GM21381 (cell line): Measurements from ENCODE around the gene UBAC2.
A peak's percentile ranks its signal among the peaks of the same experiment; 100 is the strongest.

Source experiments
- ATAC-seq: cut with Tn5 transposase; IDR thresholded peaks from one replicate; pipeline ENCODE4 v1.9.1; 2021; ENCODE audit warnings: mild to moderate bottlenecking, moderate library complexity; ENCODE audit not compliant: unreplicated experiment

The UBAC2 gene

DNA sequence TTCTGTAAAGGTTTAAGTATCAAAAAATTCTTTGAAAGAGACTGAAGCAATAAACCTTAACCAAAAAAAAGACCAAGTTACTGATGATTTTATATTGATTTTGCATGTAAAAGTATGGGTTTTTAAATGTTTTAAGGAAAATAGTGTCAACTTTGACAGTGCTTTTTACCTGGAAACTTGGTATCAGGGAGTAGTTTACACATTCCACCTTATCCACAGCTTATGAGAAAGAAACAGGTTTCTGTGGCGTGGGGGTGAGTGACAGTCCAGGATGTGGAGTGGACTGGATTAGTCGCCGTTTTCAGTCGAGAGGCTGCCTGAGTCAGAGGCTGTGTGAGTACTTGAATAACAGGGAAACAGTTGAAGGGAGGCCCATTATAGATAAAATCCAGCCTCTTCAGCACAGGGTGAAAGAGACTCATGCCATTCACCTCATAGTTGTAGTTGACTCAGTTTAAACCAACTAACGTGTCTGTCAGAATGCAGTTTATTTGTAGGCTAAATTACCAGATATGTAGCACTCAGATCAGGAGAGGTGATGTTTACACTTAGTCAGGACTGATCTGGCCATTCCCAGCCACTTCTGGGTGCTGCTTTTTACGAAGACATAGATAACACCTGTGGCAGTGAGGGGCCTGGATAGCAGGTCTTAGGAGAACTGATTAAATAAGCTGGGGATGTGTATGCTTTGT is 107.1 kb downstream of the UBAC2 start:
- ATAC-seq, result peak; percentile 43

DNA sequence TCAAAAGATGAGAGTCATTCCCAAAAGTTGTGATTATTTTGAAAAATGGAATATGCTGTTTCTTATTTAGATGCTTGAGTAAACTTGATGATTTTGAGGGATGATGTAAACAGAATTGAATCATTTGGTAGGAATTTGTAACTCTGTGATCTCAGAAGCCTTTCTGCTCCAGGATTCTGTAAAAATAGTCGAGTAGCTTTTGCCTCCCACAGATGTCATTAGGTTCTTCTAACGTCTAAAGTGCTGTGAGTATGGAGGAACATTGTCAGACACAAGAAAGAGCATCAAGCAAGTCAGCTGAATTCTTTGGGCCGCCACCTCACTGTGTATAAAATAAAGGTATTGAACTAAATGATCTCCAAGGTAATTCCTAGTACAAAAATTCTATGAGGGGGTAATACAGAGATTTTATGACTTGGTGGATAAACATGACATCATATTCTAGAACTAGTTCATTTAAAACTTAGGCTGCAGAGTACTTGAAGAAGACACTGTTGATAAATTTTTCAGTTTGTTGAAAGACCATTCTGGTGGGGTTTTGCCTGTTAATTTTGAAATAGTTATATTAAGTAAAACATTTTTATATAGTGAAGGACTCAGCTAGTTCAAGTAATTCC is 107.9 kb downstream of the UBAC2 start:
- no peak for ATAC-seq

DNA sequence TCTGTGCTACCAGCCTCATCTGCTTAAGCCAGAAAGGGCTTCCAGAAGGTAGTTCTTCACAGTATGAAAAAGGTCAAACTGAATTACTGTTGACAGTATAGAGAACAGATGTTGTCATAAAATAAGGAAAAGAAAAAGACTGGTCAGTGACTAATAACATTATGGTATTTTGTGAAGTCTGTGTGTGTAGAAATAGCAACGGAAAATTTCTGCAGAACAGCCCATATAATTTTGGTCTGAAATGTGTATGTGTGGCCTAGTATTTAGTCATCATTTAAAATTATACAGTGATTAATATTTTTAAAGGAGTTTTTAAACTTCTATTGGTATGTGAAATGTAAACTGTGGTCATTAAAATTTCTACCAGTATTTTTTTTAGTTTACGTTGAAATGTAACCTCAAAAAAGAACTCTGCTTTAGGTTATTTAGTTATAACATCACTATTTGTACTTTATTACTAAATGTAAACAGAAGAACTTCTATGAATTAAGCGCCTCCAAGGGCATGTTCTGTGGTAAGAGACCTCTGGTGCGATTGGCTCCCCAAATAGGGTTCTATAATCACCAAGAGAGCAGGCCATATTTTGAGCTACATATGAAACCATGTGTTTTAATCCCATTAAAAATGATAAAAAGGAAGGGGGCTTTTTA is 109.9 kb downstream of the UBAC2 start:
- ATAC-seq, result no peak

DNA sequence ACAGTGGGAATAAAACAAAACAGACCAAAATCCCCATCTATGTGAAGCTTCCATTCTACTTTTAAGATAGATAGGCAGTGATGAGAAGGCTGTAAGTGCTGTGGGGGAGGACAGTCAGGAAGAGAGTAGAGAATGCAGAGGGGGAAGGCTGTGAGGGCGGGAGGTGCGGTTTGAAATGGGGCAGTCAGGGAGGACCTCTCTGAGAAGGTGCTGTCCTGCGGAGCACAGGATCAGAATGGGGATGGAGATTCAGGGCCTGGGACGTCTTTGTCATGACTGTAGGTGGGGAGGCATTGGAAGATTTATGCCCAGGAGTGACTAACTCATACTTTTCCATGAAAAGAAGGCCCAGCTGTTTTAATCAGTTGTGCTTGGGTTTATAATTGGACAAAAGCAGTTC is 110.5 kb downstream of the UBAC2 start:
- no peak for ATAC-seq

DNA sequence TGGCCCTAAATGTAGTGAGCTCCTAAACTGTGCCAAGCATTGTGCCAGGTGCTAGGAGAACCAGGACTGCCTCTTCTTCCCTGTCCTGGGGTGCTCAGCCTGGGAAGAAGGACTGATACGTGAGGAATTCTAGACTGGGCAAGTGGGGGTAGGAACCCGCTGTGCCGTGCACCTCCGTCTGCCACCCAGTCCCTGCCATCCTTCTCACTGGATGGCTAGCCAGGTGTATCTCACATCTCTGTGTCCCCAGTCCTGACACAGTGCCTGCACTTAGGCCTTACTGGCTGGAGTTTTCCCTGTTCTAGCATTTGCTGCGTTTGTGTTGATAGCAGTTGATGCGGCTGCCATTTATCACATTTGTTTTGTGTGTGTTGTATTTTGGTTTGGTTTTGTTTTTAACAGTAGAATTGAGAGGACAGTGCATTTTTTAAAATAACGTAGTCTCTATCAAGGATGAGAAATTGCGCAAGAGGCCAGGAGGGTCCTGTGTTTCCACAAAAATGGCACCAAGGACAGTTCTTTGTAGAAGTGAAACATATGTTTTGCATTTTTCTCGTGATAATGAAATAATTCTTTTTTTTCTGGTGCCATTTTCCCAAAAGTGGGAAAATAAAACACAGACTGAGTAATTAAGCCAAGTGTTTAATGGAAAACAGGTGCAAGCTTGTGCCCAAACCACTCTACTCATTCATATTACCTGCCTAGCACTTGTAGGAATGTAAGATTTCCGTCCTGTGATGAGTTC is 111.3 kb downstream of the UBAC2 start:
- no peak for ATAC-seq

DNA sequence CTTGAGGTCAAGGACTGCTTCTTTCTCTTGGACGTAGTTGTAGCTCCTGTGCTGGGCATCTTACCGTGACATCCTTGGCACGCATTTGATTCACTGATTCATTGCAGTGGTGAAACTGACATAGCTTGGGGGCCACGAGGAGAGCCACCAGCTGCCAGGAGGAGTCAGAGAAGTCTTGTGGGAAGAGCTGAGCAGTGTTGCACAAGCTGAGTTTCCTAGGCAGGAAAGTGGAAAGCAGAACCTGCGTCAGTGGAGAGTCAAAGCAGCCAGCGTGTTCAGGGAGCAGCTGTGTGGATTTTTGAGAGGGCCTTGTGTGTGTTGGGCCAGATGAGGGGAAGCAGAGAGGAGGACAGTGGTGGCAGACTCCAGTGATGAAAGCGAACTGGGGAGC is 111.8 kb downstream of the UBAC2 start:
- ATAC-seq, result no peak

DNA sequence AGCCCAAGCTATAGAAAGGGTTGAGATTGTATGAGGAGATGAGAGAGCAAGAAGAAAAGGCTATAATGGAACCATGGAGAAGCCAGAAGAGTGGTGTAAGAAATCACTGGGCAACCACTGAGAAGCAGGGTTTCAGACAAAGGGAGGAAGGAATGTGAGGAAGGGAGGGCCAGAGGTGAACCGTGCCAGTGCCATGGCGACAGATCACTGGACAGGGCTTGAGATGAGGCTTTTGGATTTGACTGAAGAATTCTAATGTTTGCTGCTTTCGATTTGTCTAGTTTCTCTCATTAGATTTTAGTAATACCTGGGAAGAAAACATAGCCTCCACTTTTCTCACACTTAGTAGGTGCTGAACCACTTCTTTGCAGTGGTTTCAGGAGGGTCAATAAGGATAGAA is 112.8 kb downstream of the UBAC2 start:
- no peak for ATAC-seq

DNA sequence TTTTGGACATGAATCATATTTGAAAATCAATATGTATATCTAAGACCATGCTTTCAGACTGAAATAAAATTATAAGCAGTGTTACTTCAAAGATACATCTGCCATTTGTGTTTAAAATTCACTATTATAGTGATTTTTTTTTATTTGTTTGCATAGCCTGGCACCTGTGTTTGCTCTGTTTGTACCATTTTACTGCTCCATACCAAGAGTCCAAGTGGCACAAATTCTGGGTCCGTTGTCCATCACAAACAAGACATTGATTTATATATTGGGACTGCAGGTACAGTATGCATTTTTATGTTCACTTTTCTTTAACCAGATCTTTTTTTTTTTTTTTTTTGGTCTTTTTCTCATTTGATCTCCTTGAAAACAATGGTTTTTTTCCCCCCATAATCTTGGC is 113.3 kb downstream of the UBAC2 start:
- ATAC-seq, result no peak

DNA sequence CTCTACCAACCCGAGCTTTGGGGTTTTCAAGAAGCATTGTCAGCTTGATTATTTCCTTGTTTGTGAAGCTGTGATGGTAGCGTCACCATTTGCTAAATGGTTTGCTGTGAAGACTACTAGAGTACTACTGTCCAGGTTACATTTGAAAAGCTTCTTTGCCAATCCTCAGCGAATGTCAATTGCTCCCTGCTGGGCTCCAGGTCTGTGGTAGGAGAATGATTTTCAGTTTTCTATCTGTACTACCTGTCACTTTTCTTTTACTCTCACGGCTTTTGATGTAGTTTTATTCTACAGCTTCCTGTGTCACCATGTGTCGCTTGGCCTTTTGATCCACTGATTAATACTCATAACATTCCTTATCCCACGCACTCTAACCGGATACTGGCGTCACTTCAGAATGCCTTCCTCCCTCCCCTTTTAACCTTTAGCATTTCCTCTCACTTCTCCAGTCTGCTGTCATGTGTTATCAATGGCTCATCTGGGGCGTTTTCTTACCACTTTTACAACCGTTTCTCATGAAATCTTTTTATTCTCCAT is 114.1 kb downstream of the UBAC2 start:
- ATAC-seq, result no peak

DNA sequence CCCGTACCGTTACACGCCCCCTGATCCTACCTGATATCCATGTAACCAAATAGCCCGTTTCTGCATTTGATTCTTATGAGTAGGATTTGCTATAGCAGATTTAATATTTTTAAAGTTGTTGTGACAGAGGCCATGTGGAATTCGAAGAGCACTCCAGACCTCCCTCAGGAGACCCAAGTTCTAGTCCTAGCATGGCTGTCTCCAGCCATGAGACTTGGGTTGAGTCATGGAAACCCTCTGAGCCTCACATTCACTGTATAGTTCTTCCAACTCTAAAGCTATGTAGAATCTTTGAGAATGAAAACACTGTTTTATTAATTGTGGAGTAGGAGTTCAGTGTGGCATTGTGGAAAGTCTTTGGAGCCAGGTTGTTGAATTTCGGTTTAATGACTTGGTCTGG is 114.5 kb downstream of the UBAC2 start:
- ATAC-seq, result no peak

DNA sequence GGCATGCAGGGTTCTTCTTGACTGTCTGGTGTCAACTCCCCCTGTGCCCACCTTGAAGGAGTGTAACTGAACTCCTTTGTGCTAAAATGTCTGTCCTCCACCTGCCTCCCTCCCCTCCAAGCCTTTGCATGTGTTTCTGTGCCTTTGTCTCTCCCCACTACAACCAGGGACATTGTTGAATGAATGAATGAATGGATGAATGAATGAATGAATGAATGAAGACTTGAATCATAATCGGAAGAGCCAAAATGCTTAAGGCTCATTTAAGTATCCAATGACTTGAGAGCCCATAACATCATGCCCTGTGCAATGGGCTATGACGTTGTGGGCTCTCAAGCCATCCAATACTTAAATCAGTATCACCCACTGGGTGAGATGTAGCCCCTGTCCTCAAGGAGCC is 115.6 kb downstream of the UBAC2 start:
- no peak for ATAC-seq

DNA sequence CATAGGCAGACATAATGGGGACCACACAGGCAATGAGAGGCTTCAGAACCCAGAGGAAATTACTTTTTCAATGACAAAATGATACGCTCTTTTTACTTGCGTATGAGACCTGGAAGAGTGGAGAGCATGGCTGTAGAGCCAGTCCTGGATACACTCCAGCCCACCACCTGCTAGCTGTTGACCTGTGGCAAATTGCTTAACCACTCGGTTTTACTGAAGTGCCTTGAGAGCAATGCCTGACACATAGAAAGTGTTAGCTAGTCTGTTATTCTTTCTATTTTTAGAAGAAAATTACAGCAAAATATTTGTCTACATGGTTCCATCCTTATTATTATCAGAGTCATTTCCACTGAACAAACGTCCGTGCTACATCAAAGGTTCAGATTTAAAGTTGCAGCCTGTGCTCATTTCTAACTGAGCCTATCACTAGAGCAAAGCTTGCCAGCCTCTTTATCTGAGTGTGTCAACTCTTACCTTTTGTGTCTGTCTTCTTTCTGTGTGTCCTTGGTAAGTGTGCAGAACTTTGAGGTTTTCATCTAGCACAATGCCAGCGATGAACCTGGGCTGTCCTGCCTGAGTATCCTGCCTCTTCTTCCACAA is 116.1 kb downstream of the UBAC2 start:
- ATAC-seq, result no peak

DNA sequence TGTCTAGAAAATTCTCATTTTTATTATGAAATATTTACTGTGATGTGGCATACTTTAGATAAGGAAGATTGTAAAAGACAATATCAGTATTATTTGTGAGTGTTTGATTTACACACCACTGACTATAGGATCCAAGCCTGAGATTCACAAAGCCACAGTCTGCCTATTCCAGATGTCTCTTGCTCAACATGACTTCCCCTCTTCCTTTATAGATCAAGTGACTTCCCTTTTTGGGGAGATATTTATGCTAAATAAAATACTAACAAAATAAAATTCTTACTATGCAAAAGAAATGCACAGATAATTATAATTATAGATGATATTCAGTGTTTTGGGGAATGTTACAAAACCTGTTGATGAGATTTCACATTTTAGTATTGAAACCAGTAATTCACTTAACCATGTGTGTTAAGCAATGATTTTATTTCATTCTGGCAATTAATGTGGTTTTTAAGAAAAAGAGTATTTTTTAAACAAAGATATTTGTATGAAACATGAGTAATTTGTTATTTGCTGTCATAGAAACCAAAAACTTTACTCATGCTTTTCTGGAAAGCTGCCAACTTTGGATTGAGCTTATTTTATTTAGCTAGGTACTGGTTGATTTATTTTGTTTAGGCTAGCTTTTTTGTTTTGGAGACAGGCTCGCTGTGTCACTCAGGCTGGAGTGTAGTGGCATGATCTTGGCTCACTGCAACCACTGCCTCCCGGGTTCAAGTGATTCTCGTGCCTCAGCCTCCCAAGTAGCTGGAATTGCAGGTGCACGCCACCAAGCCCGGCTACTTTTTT is 120.2 kb downstream of the UBAC2 start:
- ATAC-seq, result no peak

DNA sequence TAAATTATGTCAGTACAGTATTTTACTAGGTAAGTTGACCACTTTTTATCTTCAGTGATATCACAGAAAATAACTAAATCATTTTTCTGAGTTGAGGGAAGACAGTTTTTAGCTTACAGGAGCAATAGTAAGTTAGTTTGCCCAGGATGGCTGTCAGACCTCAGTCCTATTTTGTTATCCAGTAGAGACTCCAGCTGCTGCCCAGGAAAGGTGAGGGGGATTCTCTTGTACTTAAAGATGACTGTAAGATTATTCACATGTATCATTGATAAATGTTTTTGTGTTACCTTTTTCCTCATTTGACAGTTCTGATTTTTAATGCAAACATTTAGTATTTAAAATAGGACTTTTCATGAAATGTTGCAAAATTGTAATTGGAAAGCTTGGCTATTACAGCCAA is 121.1 kb downstream of the UBAC2 start:
- no peak for ATAC-seq

DNA sequence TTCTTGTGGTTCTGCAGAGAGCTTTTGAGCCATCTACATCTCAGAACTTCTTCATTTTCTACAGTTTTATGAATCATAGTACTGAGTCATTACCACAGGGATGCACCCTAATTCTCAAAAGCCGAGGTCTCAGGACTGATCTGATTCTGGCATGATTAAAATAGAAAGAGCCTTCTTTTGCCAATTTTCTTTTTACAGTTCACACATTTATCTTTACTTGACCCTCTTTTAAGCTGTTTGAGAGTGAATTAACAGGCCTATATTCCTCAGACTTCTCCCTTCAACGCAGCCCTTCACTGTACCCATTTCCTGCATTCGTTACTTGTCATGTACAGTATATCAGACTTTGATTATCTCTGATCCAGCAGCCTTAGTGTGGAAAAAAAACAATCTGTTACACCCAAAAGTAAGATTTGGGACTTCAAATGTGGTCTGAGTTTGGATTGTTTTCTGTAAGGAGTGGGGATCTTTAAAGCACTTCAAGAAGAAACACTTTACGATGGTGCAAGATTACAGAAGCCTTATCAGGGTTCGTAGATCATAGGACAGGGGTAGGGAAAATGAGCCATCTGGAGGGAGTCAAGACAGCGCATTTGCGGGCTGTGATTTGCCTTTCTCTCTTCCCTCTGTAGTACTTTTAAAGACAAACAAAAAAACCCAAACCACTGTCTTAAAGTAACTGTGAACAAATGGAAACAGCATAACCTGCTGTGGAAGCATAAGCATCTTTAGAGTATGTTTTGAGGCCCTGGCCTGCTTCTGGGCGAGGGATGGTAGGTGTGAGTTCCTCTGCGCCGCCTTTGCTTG is 121.8 kb downstream of the UBAC2 start:
- peak; percentile 82 for ATAC-seq

DNA sequence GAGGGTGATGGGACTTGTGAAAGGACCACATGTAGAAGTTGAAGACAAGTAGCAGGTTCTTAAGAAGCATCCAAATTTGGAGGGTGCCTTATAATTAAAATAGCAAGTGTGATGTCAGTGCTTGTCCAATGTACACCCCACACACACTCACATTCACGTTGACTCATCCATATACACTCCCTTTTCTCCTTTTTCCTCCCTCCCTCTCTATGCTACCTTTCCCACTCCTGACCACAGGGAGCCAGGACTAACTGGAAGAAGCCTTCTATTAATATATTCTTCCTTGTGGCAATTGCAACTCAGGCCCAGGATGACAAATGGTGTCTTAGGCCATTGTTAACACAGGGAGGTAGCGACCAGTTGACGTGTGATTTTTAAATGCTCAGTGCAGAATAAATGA is 122.8 kb downstream of the UBAC2 start:
- ATAC-seq, result no peak

DNA sequence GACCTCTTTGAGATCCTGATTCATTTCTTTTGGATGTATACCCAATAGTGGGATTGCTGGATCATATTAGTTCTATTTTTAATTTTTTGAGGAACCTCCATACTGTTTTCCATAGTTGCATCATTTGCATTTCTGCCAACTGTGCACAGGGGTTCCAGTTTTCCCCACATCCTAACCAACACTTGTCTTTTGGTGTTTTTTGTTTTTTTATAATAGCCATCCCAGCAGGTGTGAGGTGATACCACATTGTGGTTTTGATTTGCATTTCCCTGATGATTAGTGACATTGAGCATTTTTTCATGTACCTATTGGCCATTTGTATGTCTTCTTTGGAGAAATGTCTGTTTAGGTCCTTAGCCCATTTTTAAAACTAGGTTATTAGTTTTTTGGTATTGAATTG is 125.4 kb downstream of the UBAC2 start:
- no peak for ATAC-seq

DNA sequence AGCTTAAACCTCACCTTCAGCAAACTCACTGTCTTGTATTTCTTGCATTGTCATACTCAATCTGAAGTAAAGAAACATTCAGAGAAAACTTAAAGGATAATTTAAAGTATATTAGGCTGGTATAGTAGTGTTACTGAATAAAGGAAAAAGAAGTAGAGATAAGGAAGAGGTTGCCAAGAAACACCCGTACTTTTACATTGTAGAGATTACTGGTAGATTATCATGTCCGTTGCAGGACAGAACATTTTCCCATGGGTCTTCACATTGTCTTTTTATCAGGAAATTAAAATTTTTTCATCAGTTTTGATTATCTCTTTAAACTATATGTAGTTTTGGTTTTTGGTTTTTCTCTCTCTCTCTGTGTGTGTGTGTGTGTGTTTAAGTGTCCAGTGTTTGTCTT is 126.5 kb downstream of the UBAC2 start:
- ATAC-seq, result no peak

DNA sequence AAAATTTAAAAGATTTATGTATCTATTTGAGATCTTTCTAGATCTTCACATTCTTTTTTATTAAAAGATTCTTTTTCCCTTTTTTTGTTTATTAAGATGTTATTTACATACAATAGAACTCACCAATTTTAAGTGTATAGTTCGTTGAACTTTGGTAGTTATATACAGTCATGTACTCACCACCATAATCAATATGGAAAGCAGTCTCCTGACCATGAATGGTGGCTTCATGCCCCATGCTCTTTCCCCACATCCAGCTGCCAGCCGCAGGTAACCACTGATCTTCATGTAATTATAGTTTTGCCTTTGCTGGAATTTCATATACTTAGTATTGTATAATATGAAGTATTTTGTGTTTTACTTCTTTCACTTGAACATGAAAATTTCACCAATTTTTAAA is 127.1 kb downstream of the UBAC2 start:
- no peak for ATAC-seq

DNA sequence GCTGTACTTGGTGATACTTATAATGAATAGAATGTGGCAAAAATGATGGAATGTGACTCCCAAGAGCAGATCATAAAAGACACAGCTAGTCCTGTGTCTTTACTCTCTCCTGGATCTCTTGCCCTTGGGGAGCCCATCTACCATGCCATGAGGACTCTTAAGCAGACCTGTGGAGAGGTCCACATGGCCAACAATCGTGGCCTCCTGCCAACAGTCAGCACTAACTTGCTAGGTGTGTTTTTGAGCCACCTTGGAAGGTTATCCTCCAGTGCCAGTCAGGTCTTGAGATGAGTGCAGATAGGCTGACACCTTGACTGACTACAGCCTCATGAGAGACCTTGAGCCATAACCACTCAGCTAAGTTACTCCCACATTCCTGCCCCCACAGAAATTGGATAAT is 128.8 kb downstream of the UBAC2 start:
- ATAC-seq, result no peak
